SK-N-MC (cell line): Measurements from ENCODE around the gene MTNR1A.

Source experiments
- EZH2 ChIP-seq: fragments of 200-600 bp; sonication (generic); IDR thresholded peaks from one replicate; pipeline ENCODE4 v1.6.1; 2017; ENCODE audit warnings: antibody characterized with exemption
- POLR2AphosphoS5 ChIP-seq: IDR thresholded peaks from 2 replicates; pipeline ENCODE4 v1.6.1; 2012; ENCODE audit warnings: mild to moderate bottlenecking, low read depth, low read length, borderline replicate concordance

DNA sequence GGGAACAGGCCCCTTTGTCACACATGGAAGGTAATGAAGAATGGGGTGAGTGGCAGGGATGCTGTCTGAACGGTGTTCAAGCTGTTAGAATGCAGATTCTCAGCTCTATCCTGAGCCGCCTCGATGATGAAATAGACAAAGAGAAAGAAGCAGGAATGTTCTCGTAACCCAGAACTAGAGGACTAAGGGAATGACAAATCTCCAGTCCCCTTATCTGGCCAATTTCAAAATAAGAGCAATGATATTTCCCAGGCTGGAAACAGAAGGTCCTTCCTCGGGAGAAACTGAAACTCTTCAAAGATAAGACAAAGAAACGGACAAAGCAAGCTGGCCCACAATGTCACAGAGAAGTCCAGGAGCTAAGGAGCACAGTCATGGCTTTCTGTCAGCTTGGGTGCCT is 29.5 kb upstream of the MTNR1A start:
- TF ChIP-seq POLR2AphosphoS5 (no peak), EZH2 (no peak)
